H1 (cell line): ENCODE data around the gene KPNA3. TPM values are rescaled to one million over a fixed set of nuclear protein-coding genes. Genes with fewer than 3 reads are reported as not detected.

ENCODE experiments used
- CTCF ChIA-PET: fragments of 300-600 bp; sonication (Branson Sonifier 250); formaldehyde crosslinking; loops from one replicate; lab custom pipeline; 2021; ENCODE audit not compliant: partially characterized antibody; lab: Charles Lee
- POLR2A ChIA-PET: fragments of 300-600 bp; sonication (Branson Sonifier 250); formaldehyde crosslinking; loops from one replicate; lab custom pipeline; 2021; ENCODE audit warnings: inconsistent platforms; ENCODE audit not compliant: partially characterized antibody; lab: Charles Lee
- DNase-seq, 2 experiments: peaks; one replicate each; pipeline versions ENCODE4 v3.0.0 to v3.0.0-alpha.2; 2010 to 2022; ENCODE audit warnings: low spot score in 2 of 2, low read depth in 1 of 2, mixed read lengths in 1 of 2
- FAIRE-seq: peaks from 2 replicates; lab custom pipeline; 2011; peaks lifted over from hg19 to GRCh38; lab: Jason Lieb, UNC
- H2AFZ ChIP-seq: 2 replicates; pipeline ENCODE4 v1.8.1; 2012; ENCODE audit warnings: low read length, inconsistent platforms
- H2AK5ac ChIP-seq: 2 replicates; pipeline ENCODE4 v1.6.1; 2013; ENCODE audit warnings: low read depth, low read length
- H2BK120ac ChIP-seq: replicated peaks from 2 replicates; pipeline ENCODE3; 2013; ENCODE audit warnings: low read depth, low read length, inconsistent platforms
- H2BK12ac ChIP-seq: 2 replicates; pipeline ENCODE4 v1.6.1; 2013; ENCODE audit warnings: low read depth, low read length
- H2BK15ac ChIP-seq: 2 replicates; pipeline ENCODE4 v1.6.1; 2013; ENCODE audit warnings: low read length
- H2BK20ac ChIP-seq: 2 replicates; pipeline ENCODE4 v1.6.1; 2013; ENCODE audit warnings: low read length
- H2BK5ac ChIP-seq: 2 replicates; pipeline ENCODE4 v1.6.1; 2013; ENCODE audit warnings: low read depth, low read length
- H3K14ac ChIP-seq: 2 replicates; pipeline ENCODE4 v1.6.1; 2013; ENCODE audit warnings: inconsistent platforms; ENCODE audit not compliant: insufficient read length
- H3K18ac ChIP-seq: 2 replicates; pipeline ENCODE4 v1.6.1; 2013; ENCODE audit warnings: low read length; ENCODE audit errors: extremely low read depth
- H3K23ac ChIP-seq: 2 replicates; pipeline ENCODE4 v1.6.1; 2013; ENCODE audit warnings: inconsistent platforms; ENCODE audit not compliant: insufficient read length
- H3K23me2 ChIP-seq: 2 replicates; pipeline ENCODE4 v1.6.1; 2013; ENCODE audit warnings: low read depth, low read length
- H3K27ac ChIP-seq: 2 replicates; pipeline ENCODE4 v1.6.1; 2011; ENCODE audit warnings: low read depth, low read length, inconsistent platforms
- H3K27me3 ChIP-seq, 4 experiments: replicated peaks in 1 of 4; 1 replicate in 1 of 4; 2 replicates in 3 of 4; pipeline versions ENCODE4 v1.6.1 to v1.8.1; 2011 to 2013; ENCODE audit warnings: low read length in 3 of 4, mild to moderate bottlenecking in 3 of 4, inconsistent platforms in 2 of 4, mixed read lengths in 2 of 4, moderate library complexity in 1 of 4; ENCODE audit not compliant: control insufficient read depth in 3 of 4, insufficient read depth in 3 of 4; ENCODE audit errors: extremely low read depth in 1 of 4
- H3K36me3 ChIP-seq, 4 experiments: 2 replicates each; pipeline versions ENCODE4 v1.6.1 to v1.8.1; 2011 to 2013; ENCODE audit warnings: mild to moderate bottlenecking in 4 of 4, low read length in 3 of 4, moderate library complexity in 2 of 4, control low read depth in 1 of 4, inconsistent platforms in 1 of 4; ENCODE audit not compliant: insufficient read depth in 4 of 4, control insufficient read depth in 2 of 4
- H3K4ac ChIP-seq: replicated peaks from 2 replicates; pipeline ENCODE3; 2013; ENCODE audit warnings: low read length, low read depth, mixed read lengths, inconsistent platforms; ENCODE audit not compliant: insufficient read length
- H3K4me1 ChIP-seq, 4 experiments: replicated peaks in 1 of 4; 1 replicate in 1 of 4; 2 replicates in 3 of 4; pipeline versions ENCODE4 v1.6.1 to v1.8.1; 2011 to 2013; ENCODE audit warnings: low read length in 3 of 4, inconsistent platforms in 2 of 4, mixed read lengths in 1 of 4; ENCODE audit not compliant: insufficient read depth in 4 of 4, control insufficient read depth in 3 of 4
- H3K4me2 ChIP-seq, 2 experiments: 2 replicates each; pipeline versions ENCODE4 v1.6.1 to v1.8.1; 2011 to 2013; ENCODE audit warnings: low read depth in 2 of 2, low read length in 2 of 2, control low read depth in 1 of 2, inconsistent platforms in 1 of 2, mild to moderate bottlenecking in 1 of 2; ENCODE audit not compliant: insufficient read depth in 1 of 2
- H3K4me3 ChIP-seq, 4 experiments: fragments of 200-600, 300-600 bp in 1 of 4; sonication (generic), shearing (Covaris generic), sonication (Bioruptor Twin) in 1 of 4; 2 replicates each; pipeline versions ENCODE4 v1.5.1 to v1.8.1; 2011 to 2016; ENCODE audit warnings: low read length in 4 of 4, low read depth in 3 of 4, control low read depth in 2 of 4, inconsistent platforms in 2 of 4, mild to moderate bottlenecking in 2 of 4, mixed read lengths in 1 of 4, moderate library complexity in 1 of 4; ENCODE audit not compliant: insufficient read depth in 2 of 4; ENCODE audit errors: extremely low read depth in 1 of 4
- H3K56ac ChIP-seq: replicated peaks from 2 replicates; pipeline ENCODE3; 2013; ENCODE audit warnings: low read depth, mild to moderate bottlenecking, mixed read lengths, low read length, inconsistent platforms; ENCODE audit not compliant: insufficient read length
- H3K79me1 ChIP-seq: 2 replicates; pipeline ENCODE4 v1.6.1; 2013; ENCODE audit warnings: low read depth, low read length, control low read depth
- H3K79me2 ChIP-seq, 2 experiments: 2 replicates each; pipeline versions ENCODE4 v1.6.1 to v1.8.1; 2012 to 2013; ENCODE audit warnings: low read length in 2 of 2, mild to moderate bottlenecking in 2 of 2, inconsistent platforms in 1 of 2; ENCODE audit not compliant: insufficient read depth in 2 of 2, control insufficient read depth in 1 of 2
- H3K9ac ChIP-seq, 4 experiments: replicated peaks in 1 of 4; 1 replicate in 1 of 4; 2 replicates in 3 of 4; pipeline versions ENCODE4 v1.6.1 to v1.8.1; 2011 to 2013; ENCODE audit warnings: low read depth in 3 of 4, low read length in 3 of 4, control low read depth in 2 of 4, mild to moderate bottlenecking in 2 of 4, moderate library complexity in 2 of 4, inconsistent platforms in 1 of 4; ENCODE audit errors: extremely low read depth in 1 of 4
- H3K9me3 ChIP-seq, 2 experiments: 2 replicates each; pipeline versions ENCODE4 v1.6.1 to v1.8.1; 2012 to 2013; ENCODE audit warnings: mild to moderate bottlenecking in 2 of 2, moderate library complexity in 2 of 2, control low read depth in 1 of 2, inconsistent platforms in 1 of 2, low read depth in 1 of 2, low read length in 1 of 2, mixed read lengths in 1 of 2; ENCODE audit not compliant: insufficient read depth in 2 of 2
- H4K20me1 ChIP-seq, 2 experiments: replicated peaks in 1 of 2; 2 replicates each; pipeline versions ENCODE3 to v1.8.1; 2011 to 2013; ENCODE audit warnings: inconsistent platforms in 2 of 2, low read length in 2 of 2, mild to moderate bottlenecking in 1 of 2; ENCODE audit not compliant: insufficient read depth in 2 of 2, control insufficient read depth in 1 of 2
- H4K5ac ChIP-seq: 2 replicates; pipeline ENCODE4 v1.6.1; 2013; ENCODE audit warnings: low read length, low read depth, mixed read lengths, inconsistent platforms; ENCODE audit not compliant: insufficient read length
- H4K8ac ChIP-seq: 2 replicates; pipeline ENCODE4 v1.8.0; 2013; ENCODE audit warnings: mild to moderate bottlenecking, moderate library complexity, low read length, inconsistent platforms; ENCODE audit not compliant: insufficient read depth; ENCODE audit errors: extremely low read depth
- H4K91ac ChIP-seq: replicated peaks from 2 replicates; pipeline ENCODE3; 2013; ENCODE audit warnings: low read length, mixed read lengths, inconsistent platforms; ENCODE audit not compliant: insufficient read length
- BCL11A ChIP-seq, 2 experiments: IDR thresholded peaks; one replicate each; pipeline ENCODE4 v1.6.1; 2011; ENCODE audit warnings: low read depth in 2 of 2, low read length in 2 of 2, mild to moderate bottlenecking in 2 of 2
- CBX5 ChIP-seq: fragments of 300-800, 300-1000 bp; sonication (generic); IDR thresholded peaks from 2 replicates; pipeline ENCODE4 v1.7.1; 2016; ENCODE audit warnings: antibody characterized with exemption, low read length, low read depth
- CTBP2 ChIP-seq: IDR thresholded peaks from 2 replicates; pipeline ENCODE4 v1.7.0; 2011; ENCODE audit warnings: borderline replicate concordance, mild to moderate bottlenecking, moderate library complexity, mixed read lengths, low read length; ENCODE audit not compliant: insufficient read depth, insufficient read length
- GABPA ChIP-seq: IDR thresholded peaks from 2 replicates; pipeline ENCODE4 v1.6.1; 2011; ENCODE audit warnings: mild to moderate bottlenecking, low read length, moderate library complexity, borderline replicate concordance; ENCODE audit not compliant: insufficient read depth
- HDAC2 ChIP-seq, 2 experiments: fragments of 300-600 bp in 1 of 2; sonication (generic) in 1 of 2; IDR thresholded peaks; 2 replicates each; pipeline ENCODE4 v1.6.1; 2011 to 2012; ENCODE audit warnings: low read depth in 2 of 2, low read length in 2 of 2, mild to moderate bottlenecking in 2 of 2, moderate library complexity in 2 of 2, borderline replicate concordance in 1 of 2, inconsistent platforms in 1 of 2
- KDM4A ChIP-seq: IDR thresholded peaks from one replicate; pipeline ENCODE4 v1.7.1; 2012; ENCODE audit warnings: low read depth, mild to moderate bottlenecking, moderate library complexity, low read length, inconsistent platforms; ENCODE audit not compliant: severe bottlenecking
- KDM5A ChIP-seq: fragments of 200-600 bp; IDR thresholded peaks from 2 replicates; pipeline ENCODE4 v1.7.1; 2012; ENCODE audit warnings: mild to moderate bottlenecking, low read length, inconsistent platforms, mixed read lengths
- NRF1 ChIP-seq: IDR thresholded peaks from 2 replicates; pipeline ENCODE4 v1.6.1; 2011; ENCODE audit warnings: mild to moderate bottlenecking, low read depth, low read length, improper control_type of control experiment
- PHF8 ChIP-seq: fragments of 200-600 bp; sonication (generic); conservative IDR thresholded peaks from 2 replicates; pipeline ENCODE4 v1.7.1; 2012; ENCODE audit warnings: low read depth, mild to moderate bottlenecking, inconsistent platforms, low read length, moderate library complexity
- SIN3A ChIP-seq, 2 experiments: IDR thresholded peaks in 1 of 2; conservative IDR thresholded peaks in 1 of 2; 2 replicates each; pipeline ENCODE4 v1.6.1; 2011 to 2012; ENCODE audit warnings: low read length in 2 of 2, improper control_type of control experiment in 1 of 2, low read depth in 1 of 2, mild to moderate bottlenecking in 1 of 2
- SIX5 ChIP-seq: IDR thresholded peaks from 2 replicates; pipeline ENCODE4 v1.6.1; 2011; ENCODE audit warnings: mild to moderate bottlenecking, low read depth, low read length
- SP2 ChIP-seq: IDR thresholded peaks from 2 replicates; pipeline ENCODE4 v1.6.1; 2012; ENCODE audit warnings: mild to moderate bottlenecking, low read length, inconsistent platforms
- SUZ12 ChIP-seq: fragments of 200-600 bp; sonication (generic); IDR thresholded peaks from 2 replicates; pipeline ENCODE4 v1.6.1; 2012; ENCODE audit warnings: mild to moderate bottlenecking, inconsistent platforms, low read length, moderate library complexity, mixed read lengths
- ZNF274 ChIP-seq: IDR thresholded peaks from 2 replicates; pipeline ENCODE4 v1.7.0; 2012; ENCODE audit warnings: low read length, borderline replicate concordance; ENCODE audit errors: extremely low read depth
- WGBS, 2 experiments: shearing (Covaris generic) in 1 of 2; methylation state at CpG; one replicate each; pipeline versions ENCODE4 v1.1.6 to v1.1.7; 2013 to 2015; ENCODE audit warnings: low lambda C conversion rate in 2 of 2, mixed read lengths in 2 of 2, inconsistent platforms in 1 of 2, low coverage in 1 of 2, missing lambda C conversion rate in 1 of 2; ENCODE audit not compliant: insufficient replicate concordance in 2 of 2, insufficient coverage in 1 of 2, insufficient read length in 1 of 2; ENCODE audit errors: extremely low coverage in 1 of 2, missing lambda C conversion rate in 1 of 2; 5-methylcytosine and 5-hydroxymethylcytosine counted together
- polyA plus RNA-seq, 7 experiments: library from polyadenylated mRNA; depleted of rRNA in 3 of 7; stranded (reverse) in 5 of 7; unstranded in 2 of 7; fragments of >200 nt in 5 of 7; fragments of 200-250 nt in 2 of 7; gene quantifications; 1 replicate in 5 of 7; 2 replicates in 1 of 7; 4 replicates in 1 of 7; pipeline versions ENCODE4 v1.2.1 to v1.2.3, GENCODE V29; 2011 to 2013; ENCODE audit warnings: missing spikeins in 2 of 7, mixed read lengths in 2 of 7
- total RNA-seq: library from RNA; stranded (reverse); fragmentation: NEBNext Ultra II Directional; extraction: Animal tissue kit (Norgen Biotek cat#: 25700); gene quantifications from 2 replicates; pipeline ENCODE4 v1.2.1, GENCODE V29; 2021

Gene KPNA3
- total and polyA plus RNA-seq, 2 of the 8 experiments (the other 6 are each of a cell fraction or from before 2014, with no cell fraction given): 21.4 to 63.2 TPM

DNA sequence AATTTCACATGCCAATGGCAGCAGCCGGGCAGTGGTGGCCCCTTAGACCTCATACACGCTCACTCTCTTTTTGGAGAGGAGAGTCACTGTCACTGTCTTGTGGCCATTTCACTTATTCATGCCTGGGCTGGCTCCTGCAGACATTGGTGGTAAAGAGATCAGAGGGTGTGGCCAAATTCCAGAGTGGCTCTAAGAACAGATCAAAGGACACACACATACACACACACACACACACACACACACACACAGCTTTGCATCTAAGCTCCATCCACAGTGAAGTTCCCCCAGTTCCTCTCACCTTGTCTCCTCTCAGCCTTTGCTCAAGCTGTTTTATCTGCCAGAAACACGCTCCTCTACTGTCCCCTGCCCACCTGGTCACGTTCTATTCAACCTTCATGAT, 46.5 kb upstream of the KPNA3 start:
- no peak overlapping the region for H3K4me3 ChIP-seq
- H3K4me1 ChIP-seq: peaks cover 0 to 6% (median 0%) of the 10 kb centered on the region in 4 experiments; a peak in 2 of 7 replicates
- H3K4me2 ChIP-seq: no peak overlapping the region
- H3K79me1 ChIP-seq: no peaks in the 10 kb centered on the region
- no peaks in the 10 kb centered on the region for H3K23me2 ChIP-seq
- H3K9me3 ChIP-seq: no peaks in the 10 kb centered on the region
- no peak overlapping the region for H3K23ac ChIP-seq
- H4K91ac ChIP-seq: no peak overlapping the region
- H3K27ac ChIP-seq: no peak overlapping the region
- no peak overlapping the region for H3K9ac ChIP-seq
- no peaks in the 10 kb centered on the region for H3K36me3 ChIP-seq
- POLR2A ChIA-PET: interaction anchor here (0.9 kb wide), 1 partner anchor 46 kb away, joined by 6 read pairs; the partner anchor contains the start of gene KPNA3
- TF ChIP-seq KDM4A (no peak), SIX5 (no peak), CTBP2 (no peak), BCL11A (IDR thresholded peaks at IDR 0.05; ENCODE audit: low read depth in 2 of 2, low read length in 2 of 2) (no peak), SP2 (no peak), KDM5A (no peak), GABPA (no peak), PHF8 (no peak), SIN3A (conservative IDR thresholded peaks at IDR 0.05 in 1 of 2, IDR thresholded peaks at IDR 0.05 in 1 of 2; ENCODE audit: low read depth in 1 of 2, low read length in 2 of 2) (no peak), NRF1 (no peak), ZNF274 (no peak), HDAC2 (IDR thresholded peaks at IDR 0.05; ENCODE audit: borderline replicate concordance in 1 of 2, low read depth in 2 of 2, low read length in 2 of 2) (no peak), SUZ12 (no peak), CBX5 (no peak)
- TF ChIP-seq, all 59 proteins: peak for 0
- H4K5ac ChIP-seq: no peak overlapping the region
- DNase-seq: no peak
- H3K56ac ChIP-seq: no peak overlapping the region
- H3K79me2 ChIP-seq: no peaks in the 10 kb centered on the region
- no peak overlapping the region for H2BK15ac ChIP-seq
- 83% methylated on average over 4 of the region's 4 CpGs; no CpG with 5 or more reads in 1 of the 2 experiments for WGBS, 2 experiments
- no peak overlapping the region for H2BK20ac ChIP-seq
- CTCF ChIA-PET: interaction anchor here (1.0 kb wide), 1 partner anchor 169 kb away, joined by 3 read pairs; no protein-coding TSS in a partner anchor
- H3K27me3 ChIP-seq: no peaks in the 10 kb centered on the region
- no peak overlapping the region for H2BK5ac ChIP-seq
- H2BK120ac ChIP-seq: no peak overlapping the region
- H3K18ac ChIP-seq: no peak overlapping the region
- H3K4ac ChIP-seq: no peak overlapping the region
- no peak overlapping the region for H4K8ac ChIP-seq
- no peak overlapping the region for H2AFZ ChIP-seq
- H2AK5ac ChIP-seq: no peak overlapping the region
- H4K20me1 ChIP-seq: no peaks in the 10 kb centered on the region
- peak overlapping the region; percentile 39; the same call in 1 of the 2 replicates for H2BK12ac ChIP-seq
- no peak for FAIRE-seq
- no peak overlapping the region for H3K14ac ChIP-seq
